ENCODE results near the gene EMILIN2. TPM values are rescaled to one million over a fixed set of nuclear protein-coding genes. Genes with fewer than 3 reads are reported as not detected.

EMILIN2 gene
- polyA plus RNA-seq, 1 donor: 11.8 TPM

GRCh38 chr18:2953935-2954653 lies 107.3 kb downstream of the EMILIN2 start:
- no peak for DNase-seq

GRCh38 chr18:2954869-2955645 lies 108.3 kb downstream of the EMILIN2 start:
- no peak for DNase-seq

GRCh38 chr18:2956056-2956455 lies 109.2 kb downstream of the EMILIN2 start:
- no peak for DNase-seq

- DNase-seq: no peak
These were observed 112.1 kb downstream of the EMILIN2 start for GRCh38 chr18:2958819-2959298.

DNA sequence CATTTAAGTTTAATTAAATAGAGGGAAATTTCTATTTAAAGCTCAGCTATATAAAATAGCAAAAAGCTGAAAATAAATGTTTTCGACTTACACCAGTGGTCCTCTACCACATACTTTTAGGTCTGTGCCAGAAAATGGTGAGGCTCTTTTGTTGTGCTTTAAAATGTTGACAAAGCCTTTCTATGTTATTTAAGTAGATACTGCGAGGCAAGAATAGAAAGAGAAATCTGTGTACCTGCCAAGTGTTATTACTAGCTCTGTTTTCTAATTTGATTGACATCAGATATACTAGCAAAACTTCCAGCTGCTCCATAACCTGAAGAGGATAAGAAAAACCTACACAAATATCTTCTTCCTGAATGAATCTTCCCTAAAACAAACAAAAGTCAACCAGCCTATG lies 112.5 kb downstream of the EMILIN2 start:
- DNase-seq: no peak

- DNase-seq: no peak
These were observed 114.3 kb downstream of the EMILIN2 start for GRCh38 chr18:2960983-2961696.

DNA sequence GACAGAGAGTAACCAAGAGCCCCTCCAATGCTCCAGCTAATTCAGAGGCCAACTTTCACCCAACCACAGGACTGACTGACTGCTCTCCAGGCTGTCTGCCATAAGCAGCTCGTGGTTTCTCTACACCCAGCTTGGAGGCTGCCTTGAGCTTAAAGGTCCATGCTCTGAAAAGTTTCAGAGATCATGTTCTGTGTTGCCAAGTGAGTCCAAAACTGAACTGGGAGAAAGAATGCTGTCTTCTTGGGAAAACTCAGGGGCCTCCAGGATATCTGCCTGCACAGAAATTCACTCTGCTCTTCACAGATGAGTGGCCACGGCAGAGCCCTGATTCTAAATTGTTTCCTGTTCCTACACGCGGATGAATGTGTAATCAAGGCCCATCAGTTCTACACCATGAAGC lies 115.0 kb downstream of the EMILIN2 start:
- no peak for DNase-seq

DNA sequence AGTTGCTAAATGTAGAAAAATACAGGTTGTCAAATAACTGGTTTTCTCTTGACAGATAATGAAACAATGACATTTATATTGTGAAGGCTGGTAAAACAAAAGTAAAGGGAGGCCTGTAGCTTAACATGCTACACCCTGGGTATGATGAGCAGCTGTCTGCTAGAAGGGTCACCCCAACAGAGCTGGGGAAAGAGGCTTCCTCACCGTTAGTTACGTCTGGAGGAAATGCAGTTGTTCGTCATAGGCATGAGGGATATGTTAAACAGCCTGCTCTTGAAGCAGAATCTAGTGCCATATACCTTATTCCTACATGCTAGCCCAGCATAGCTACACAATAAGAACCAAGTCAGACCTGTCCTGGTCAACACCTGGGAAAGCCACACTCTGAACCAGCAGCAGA lies 116.2 kb downstream of the EMILIN2 start:
- no peak for DNase-seq

DNA sequence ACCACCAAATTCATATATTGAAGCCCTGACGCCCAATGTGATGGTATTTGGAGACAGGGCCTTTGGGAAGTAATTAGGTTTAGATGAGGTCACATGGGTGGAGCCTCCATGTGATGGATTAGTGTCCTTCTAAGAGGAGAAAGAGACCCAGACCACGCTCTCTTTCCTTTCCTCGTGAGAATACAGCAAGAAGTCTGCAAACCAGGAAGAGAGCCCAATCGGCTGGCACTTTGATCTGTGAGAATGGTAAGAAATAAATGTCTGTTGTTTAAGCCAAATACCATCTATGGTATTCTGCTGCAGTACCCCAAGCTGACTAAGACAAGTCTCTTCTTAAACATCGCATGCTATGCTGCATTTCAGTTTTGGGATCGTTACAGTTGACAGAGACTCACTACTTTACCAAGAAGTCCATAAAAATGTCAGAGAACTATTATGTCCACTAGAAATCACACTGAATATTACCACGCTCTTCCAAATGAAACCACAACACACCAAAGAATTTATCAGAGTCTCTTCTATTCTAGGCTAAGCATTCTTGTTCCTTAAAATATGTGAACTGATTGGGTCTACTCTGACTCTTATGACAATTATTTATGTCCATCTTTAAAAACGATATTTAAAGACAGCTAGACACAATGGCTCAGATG lies 117.7 kb downstream of the EMILIN2 start:
- no peak for DNase-seq

Other genes with a start within 250 kb of the EMILIN2 start
- 90.7 TPM for gene SMCHD1, start 191.3 kb upstream of the EMILIN2 start, polyA plus RNA-seq (ENCODE audit: insufficient read length)
- gene LPIN2, start 166.1 kb downstream of the EMILIN2 start, polyA plus RNA-seq (ENCODE audit: insufficient read length): 37.9 TPM